ACHN (cell line): ENCODE results near the gene NRXN2.
"Not testable (repeated sequence)": the region's sequence is repeated elsewhere in the genome, so short reads cannot be mapped to it uniquely, and the experiment has no call there.

Experiments used
- DNase-seq: peaks from one replicate; pipeline ENCODE4 v3.0.0-alpha.2; 2015
- in situ Hi-C: cut with HindIII; loops from 2 replicates; pipeline ENCODE4 v1.10.0; 2017; ENCODE audit warnings: low sequenced_read_pairs, low pct_ligation_motif_present, low pct_unique_long_range_greater_than_20kb

NRXN2 gene

GRCh38 chr11:64713781-64714363 is 9.1 kb downstream of the NRXN2 start:
- in situ Hi-C loops: no loop called here

DNA sequence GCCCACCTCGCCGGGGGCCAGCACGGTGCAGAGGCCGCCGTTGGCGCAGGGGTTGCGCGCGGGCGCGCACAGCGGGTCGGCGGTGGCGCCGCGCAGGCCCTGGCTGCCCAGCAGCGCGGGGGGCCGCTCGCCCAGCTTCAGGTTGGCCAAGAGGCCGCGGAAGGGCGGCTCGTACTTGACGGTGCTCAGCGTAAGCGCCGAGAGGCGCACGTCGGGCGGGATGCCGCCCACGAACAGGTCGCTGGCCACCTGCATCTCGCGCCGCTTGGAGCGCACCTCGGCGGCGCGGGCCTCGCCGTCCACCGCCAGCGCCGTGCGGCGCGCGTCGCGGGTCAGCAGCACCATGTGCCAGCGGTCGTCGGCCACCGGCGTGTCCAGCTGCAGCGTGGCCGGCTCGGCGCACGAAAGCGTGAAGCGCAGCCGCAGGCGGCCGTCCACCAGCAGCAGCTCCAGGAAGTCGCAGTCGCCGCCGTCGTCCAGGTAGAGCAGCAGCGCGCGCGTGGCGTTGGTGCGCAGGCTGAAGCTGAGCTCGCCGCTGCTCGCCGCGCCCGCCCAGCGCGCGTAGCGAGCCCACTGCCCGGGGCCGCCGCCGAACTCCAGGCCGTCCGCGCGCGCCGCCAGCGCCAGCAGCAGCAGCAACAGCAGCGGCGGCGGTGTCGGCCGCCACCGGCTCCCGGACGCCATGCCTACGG is 9.8 kb downstream of the NRXN2 start:
- in situ Hi-C loops: no loop called here
- DNase-seq: peak; percentile 30

More at GRCh38 chr11:64713781-64714363, 9.1 kb downstream of the NRXN2 start:
- DNase-seq: no peak

DNA sequence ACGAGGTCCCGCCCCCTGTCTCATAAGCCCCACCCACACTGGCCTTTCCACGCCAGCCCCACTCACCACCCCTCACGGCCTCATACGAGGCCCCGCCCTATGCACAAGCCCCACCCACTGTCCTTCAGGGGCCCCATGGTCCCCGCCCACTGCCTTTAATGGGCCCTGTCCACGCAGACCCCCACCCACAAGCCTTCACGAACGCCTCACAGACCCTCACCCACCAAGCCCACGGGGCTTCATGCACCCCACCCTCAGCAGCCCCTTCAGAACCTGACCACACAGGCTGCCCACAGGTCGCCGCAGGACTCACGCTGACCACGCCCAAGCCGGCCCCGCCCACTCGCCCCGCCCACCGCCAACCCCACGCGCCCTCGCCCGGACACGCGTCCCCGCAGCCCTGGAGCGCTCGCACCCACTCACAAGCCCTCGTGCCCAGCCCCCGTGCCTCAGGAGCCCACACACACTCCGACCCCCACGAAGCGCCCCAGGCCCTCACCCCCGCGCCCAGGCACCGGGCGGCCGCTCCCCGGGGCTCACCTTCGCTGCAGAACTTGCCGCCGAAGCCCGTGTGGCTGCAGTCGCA is 10.5 kb downstream of the NRXN2 start:
- DNase-seq: no peak
- in situ Hi-C loops: no loop called here

GRCh38 chr11:64711956-64712362 is 11.0 kb downstream of the NRXN2 start:
- in situ Hi-C loops: no loop called here
- DNase-seq: no peak

DNA sequence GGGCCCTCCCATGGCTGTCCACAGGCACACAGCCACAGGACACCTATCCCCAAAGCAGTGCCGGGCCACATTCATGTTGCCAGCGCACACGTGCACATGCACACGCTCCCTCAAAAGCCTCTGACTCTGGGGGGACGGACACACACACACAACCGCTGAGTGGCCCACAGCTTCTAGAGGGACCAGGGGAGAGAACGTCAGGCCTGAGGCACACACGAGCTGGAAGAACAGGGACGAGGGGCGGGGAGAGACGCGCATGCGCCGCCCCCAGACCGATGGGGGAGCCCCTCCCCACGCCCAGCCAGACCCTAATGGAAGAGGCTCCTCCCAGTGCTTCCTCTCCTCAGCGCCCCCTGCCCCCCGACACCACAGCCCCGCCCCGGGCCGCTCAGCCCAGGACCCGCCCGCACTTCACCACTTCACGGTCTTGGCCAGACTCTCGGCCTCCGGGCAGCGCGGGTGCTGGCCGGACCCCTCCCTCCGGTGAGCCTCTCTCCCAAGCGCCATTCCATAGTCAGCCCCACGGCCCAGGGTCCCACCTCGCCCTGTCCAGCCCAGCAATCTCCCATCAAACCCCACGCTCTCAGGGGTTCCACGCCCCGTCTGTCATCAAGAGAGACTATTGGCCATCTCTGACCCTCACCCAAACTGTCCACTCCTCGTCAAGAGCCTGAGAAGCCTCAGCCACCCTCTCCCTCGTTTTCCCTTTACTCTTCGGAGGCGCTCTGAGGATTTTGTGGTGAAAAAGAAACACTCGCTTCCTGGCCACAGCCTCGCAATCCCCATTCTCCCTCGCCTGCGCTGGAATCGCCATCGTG is 11.7 kb downstream of the NRXN2 start:
- in situ Hi-C loops: no loop called here
- no peak for DNase-seq

- DNase-seq: no peak
- in situ Hi-C loops: no loop called here
Measured at GRCh38 chr11:64710418-64711137, 12.4 kb downstream of the NRXN2 start.

DNA sequence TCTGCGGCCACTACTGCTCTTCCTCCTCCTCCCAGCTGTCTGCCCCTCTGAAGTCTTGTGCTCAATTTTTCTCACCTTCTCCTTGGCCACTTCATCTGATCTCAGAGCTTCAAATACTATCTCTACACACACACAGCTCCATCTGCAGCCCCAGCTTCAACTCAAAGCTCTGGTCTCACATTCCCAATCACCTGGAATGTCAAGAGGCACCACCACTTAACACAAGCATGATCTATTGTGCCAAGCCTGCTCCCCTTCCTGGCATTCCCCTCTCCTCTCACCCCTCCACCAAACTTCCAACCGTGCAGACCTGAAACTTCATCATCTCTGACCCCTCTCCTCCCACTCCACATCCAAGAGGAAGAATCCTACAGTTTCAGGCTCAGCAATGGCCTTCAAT is 17.5 kb downstream of the NRXN2 start:
- in situ Hi-C loops: no loop called here
- DNase-seq: no peak

- in situ Hi-C loops: no loop called here
Measured at GRCh38 chr11:64703048-64703447, 19.9 kb downstream of the NRXN2 start.

DNA sequence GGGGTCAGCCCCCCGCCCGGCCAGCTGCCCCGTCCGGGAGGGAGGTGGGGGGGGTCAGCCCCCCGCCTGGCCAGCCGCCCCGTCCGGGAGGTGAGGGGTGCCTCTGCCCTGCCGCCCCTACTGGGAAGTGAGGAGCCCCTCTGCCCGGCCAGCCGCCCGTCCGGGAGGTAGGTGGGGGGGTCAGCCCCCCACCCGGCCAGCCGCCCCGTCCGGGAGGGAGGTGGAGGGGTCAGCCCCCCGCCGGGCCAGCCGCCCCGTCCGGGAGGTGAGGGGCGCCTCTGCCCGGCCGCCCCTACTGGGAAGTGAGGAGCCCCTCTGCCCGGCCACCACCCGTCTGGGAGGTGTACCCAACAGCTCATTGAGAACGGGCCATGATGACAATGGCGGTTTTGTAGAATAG is 21.0 kb downstream of the NRXN2 start:
- in situ Hi-C loops, DNase-seq: not testable (repeated sequence)

More at GRCh38 chr11:64703048-64703447, 19.9 kb downstream of the NRXN2 start:
- no peak for DNase-seq

GRCh38 chr11:64698427-64698826 is 24.6 kb downstream of the NRXN2 start:
- in situ Hi-C loops: no loop called here
- no peak for DNase-seq

DNA sequence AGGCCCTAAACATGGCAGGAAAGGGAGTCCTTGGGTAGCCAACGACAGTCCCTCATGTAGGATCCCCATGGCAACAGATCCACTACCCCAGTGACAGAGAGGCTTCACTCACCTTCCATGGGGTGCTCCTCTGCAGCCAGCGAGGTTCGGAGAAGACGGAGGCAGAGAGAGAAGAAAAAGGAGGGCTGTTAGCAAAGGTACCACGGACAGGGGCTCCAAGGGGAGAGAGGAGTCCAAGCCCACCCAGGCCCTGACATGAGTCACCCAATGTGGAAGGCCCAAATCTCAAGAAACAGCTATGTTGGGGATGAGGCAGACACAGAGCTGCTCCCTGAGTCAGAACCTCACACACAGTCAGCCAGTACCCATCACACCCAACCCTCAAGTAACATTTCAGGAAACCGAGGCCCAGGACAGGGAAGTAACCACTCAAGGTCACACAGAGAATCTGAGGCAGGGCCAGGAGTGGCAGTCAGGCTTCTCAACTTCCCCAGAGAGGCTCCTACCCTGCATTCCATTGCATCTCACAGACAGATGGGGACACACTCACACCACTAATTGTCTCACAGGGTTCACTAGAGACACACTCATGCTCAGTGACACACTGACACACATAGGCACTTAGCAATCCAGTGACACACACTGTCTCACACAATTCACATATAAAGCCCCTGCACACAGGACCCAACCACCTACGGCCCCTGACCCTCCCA is 25.2 kb downstream of the NRXN2 start:
- DNase-seq: no peak
- in situ Hi-C loops: no loop called here

GRCh38 chr11:64696045-64696444 is 27.0 kb downstream of the NRXN2 start:
- DNase-seq: no peak
- in situ Hi-C loops: no loop called here

DNA sequence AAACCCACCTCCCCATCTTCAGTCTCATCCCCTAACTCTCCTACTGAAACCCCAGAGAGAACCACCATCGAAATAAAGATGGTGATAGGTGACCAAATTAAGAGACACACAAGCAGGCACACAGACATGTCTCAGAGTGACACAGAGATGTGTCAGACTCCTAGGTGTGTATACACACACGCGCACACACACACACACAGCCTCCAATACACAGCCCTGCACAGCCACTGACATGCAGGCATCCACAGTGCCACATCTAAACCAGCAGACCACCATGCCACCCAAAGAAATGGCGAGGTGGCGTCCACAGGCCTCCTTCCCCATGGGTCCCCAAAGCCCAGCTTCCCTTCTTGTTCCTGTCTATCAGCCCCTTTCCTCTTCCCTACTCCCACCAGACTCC is 27.4 kb downstream of the NRXN2 start:
- in situ Hi-C loops: no loop called here

DNA sequence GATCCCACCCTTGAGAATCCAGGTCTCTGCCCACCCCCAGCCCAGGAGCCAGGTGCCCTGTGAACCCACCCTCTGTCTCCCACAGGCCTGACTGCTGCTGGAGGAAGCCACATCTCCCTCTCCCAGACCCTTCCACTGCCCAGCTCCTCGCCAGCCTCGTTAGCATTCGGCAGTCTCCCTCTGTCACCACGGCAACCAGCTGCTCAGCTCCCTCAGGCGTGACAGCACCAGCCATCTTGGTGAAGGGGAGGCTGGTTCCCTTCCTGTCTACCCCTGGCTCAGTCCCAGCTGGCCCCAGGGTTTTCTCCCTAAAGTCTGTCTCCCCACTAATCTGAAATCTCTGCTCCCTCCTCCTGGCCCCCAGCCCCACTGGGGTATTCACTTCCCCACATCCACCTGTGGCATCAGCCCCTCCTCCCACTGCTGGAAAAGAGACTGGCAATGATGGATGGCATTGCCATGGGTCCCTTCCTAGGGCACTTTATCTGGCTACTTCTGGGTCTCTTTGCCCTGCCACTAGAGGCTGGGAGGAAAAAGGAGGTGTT is 28.1 kb downstream of the NRXN2 start:
- DNase-seq: peak; percentile 32
- in situ Hi-C loops: no loop called here

More for the DNA sequence above, 27.4 kb downstream of the NRXN2 start:
- DNase-seq: no peak

DNA sequence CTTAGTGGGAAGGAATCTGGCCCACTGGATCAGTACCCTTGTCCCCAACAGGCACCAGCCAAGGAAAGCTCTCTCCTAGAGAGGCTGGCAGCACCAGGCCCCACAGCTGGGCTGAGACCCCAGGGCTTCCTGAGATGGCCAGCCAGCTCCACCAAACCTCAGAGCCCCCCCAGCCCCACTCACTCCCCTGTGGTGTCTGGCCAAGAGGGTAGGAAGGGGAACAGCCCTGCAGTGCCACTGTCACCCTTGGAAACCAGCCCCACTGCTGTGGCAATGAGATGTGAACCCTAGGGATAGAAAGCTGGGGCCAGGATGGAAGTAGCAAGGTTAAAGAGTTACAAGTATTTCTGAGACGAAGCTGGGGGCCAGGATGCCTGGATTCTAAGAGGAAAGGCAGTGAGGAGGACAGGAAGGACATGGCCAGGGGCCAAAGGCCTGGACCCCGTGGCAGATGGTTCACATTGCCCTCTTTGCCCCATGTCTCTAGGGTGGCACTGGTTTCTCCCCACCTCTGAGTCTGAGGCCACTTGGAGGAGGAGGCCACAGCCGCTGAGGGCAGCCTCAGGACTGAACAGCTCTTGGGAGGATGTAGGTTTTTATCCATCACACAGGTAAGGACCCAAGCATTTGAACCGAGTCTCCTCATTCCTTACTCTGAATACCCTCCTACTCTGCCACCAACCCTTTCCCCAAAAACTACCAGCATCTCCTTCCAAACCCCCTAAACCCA is 28.8 kb downstream of the NRXN2 start:
- no peak for DNase-seq
- in situ Hi-C loops: no loop called here

DNA sequence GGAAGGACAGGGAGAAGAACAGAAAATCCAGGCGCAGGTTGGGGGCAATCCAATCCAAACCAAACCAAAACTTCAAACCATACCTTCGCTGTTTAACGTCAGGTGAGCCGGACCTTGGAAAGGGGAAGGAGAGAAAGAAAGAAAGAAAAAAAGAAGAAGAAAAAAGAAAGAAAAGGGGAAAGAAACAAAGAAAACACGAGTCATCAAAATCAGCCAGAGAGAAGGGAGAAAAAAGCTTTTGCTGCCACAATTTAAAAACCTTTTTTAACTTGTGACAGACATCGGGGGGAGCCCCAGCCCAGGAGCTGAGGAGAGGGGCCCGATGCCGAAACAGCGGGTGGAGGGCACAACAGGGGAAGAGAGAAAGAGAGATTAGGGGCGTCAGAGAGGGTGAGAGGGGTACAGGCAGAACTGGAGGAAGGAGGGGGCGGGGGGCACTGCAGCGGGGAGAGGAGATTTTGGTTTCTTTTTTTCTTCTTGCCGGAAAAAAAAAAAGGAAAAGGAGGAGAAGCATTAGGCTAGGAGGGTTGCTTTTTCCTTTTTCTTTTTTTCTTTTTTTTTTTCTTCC is 30.1 kb downstream of the NRXN2 start:
- no peak for DNase-seq
- in situ Hi-C loops: no loop called here

DNA sequence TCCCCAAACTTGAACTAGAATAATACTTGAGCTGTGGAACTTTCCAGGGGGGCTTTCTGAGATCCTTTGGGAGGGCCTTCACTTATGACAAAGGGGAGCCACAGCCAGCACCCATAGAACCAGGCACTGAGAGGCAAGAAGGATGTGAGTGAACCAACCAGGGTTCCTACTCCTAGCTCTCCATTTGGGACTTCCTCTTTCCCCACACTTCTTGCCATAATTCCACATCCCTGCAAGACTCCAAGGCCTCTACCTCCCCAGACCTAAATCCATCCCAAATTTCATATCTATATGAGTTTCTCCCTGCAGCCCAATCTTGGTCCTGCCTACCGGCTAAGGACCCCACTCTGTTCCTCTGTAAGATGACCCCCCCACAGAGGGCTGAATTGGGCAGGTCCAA is 31.5 kb downstream of the NRXN2 start:
- no peak for DNase-seq
- in situ Hi-C loops: no loop called here
